Measurements from ENCODE around the gene MUC22. TPM values are rescaled to one million over a fixed set of nuclear protein-coding genes. Genes with fewer than 3 reads are reported as not detected.
"Not testable (repeated sequence)": the region's sequence is repeated elsewhere in the genome, so short reads cannot be mapped to it uniquely, and the experiment has no call there.

MUC22 gene
- polyA plus RNA-seq, 1 experiment: not detected

DNA sequence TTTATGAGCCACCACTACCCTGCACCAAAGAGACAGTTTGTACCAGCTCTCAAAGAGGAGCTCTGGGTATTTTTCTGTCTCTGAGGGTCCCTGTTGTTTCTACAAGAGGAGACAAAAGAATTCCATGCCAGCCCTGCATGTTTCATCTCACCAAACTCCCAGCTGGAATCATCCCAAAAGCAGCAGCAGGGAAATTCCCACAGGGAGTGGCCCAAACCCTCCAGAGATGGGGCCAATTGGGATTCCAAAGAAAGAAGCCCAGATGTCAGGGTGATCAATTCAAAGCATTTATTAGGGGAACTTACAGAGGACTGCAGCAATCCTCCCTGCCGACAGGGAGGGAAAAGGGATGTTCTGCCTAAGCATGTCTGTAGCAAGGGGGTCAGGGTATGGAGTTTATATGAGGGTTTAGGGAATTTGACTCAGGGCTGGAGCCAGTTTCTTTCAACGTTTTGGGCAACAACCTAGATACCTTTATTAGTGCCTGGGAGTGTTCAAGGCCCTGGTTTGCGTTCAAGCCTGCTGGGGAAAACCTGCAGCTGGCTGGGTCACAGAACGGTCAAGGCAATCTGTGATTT is 47.2 kb downstream of the MUC22 start:
- DNase-seq (ENCODE audit: low read depth): no peak
- POLR2A ChIA-PET: no interaction called here
- H3K4me3 ChIP-seq (ENCODE audit: low read depth, low read length): no peak overlapping the region

GRCh38 chr6:31058128-31058894 is 48.0 kb downstream of the MUC22 start:
- H3K4me3 ChIP-seq (ENCODE audit: low read depth, low read length): no peak overlapping the region
- ChIA-PET CTCF (interaction anchor here (1.3 to 2.2 kb wide), 4 partner anchors 11 to 29 kb away, joined by 3 to 12 read pairs (median 4); no protein-coding TSS in a partner anchor), POLR2A (no interaction called here)
- TF ChIP-seq, protein P1, sequence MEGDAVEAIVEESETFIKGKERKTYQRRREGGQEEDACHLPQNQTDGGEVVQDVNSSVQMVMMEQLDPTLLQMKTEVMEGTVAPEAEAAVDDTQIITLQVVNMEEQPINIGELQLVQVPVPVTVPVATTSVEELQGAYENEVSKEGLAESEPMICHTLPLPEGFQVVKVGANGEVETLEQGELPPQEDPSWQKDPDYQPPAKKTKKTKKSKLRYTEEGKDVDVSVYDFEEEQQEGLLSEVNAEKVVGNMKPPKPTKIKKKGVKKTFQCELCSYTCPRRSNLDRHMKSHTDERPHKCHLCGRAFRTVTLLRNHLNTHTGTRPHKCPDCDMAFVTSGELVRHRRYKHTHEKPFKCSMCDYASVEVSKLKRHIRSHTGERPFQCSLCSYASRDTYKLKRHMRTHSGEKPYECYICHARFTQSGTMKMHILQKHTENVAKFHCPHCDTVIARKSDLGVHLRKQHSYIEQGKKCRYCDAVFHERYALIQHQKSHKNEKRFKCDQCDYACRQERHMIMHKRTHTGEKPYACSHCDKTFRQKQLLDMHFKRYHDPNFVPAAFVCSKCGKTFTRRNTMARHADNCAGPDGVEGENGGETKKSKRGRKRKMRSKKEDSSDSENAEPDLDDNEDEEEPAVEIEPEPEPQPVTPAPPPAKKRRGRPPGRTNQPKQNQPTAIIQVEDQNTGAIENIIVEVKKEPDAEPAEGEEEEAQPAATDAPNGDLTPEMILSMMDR (IDR thresholded peaks at IDR 0.05; ENCODE audit: insufficient read depth, low read depth, low read length): peak; percentile 63
- no peaks in the 10 kb centered on the region for H3K36me3 ChIP-seq (ENCODE audit: control insufficient read depth, insufficient read depth, low read length)
- peaks cover 4% of the 10 kb centered on the region for H3K27me3 ChIP-seq (ENCODE audit: control insufficient read depth, insufficient read depth, low read length)
- DNase-seq (ENCODE audit: low read depth): peak; percentile 66

More for the DNA sequence above, 47.2 kb downstream of the MUC22 start:
- H3K36me3 ChIP-seq (ENCODE audit: control insufficient read depth, insufficient read depth, low read length): no peaks in the 10 kb centered on the region
- peaks cover 4% of the 10 kb centered on the region for H3K27me3 ChIP-seq (ENCODE audit: control insufficient read depth, insufficient read depth, low read length)
- CTCF ChIA-PET: interaction anchor here (0.6 to 2.2 kb wide), 8 partner anchors 9 to 1409 kb away, joined by 3 to 12 read pairs (median 4); no protein-coding TSS in a partner anchor
- TF ChIP-seq, protein P1 (IDR thresholded peaks at IDR 0.05; ENCODE audit: insufficient read depth, low read depth, low read length): no peak

GRCh38 chr6:31060145-31060544 is 49.9 kb downstream of the MUC22 start:
- ChIA-PET CTCF (interaction anchor here (0.5 to 7.7 kb wide), 10 partner anchors 8 to 528 kb away, joined by 3 to 40 read pairs (median 5); partner anchors contain the start of gene VARS2), POLR2A (no interaction called here)
- no peak overlapping the region for H3K4me3 ChIP-seq (ENCODE audit: low read depth, low read length)
- peaks cover 4% of the 10 kb centered on the region for H3K27me3 ChIP-seq (ENCODE audit: control insufficient read depth, insufficient read depth, low read length)
- no peaks in the 10 kb centered on the region for H3K36me3 ChIP-seq (ENCODE audit: control insufficient read depth, insufficient read depth, low read length)
- no peak for DNase-seq (ENCODE audit: low read depth)
- TF ChIP-seq, protein P1 (IDR thresholded peaks at IDR 0.05; ENCODE audit: insufficient read depth, low read depth, low read length): no peak

DNA sequence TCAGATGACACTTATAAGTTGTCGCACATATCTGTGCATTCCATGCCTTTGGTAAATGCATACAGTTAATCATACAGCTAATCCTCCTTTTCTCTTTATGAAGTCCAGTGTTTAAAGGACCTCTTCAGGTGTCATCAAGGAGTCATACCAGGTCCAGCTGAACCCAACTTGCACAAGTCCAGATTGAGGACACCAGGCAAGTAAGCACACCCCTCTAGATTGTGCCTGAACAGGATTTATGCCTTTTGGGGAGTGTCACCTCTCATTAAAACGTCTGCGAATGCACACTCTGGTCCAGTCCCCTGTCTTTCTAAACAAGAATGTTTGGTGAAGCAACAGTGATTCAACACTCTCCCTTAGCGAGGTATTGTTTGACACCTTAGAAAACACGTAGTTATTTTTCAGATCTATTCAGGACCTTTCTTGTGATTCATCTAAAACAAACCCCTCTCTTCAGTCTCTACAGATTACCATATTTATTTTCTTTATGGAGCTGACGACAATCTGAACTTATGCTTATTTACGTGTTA is 53.7 kb downstream of the MUC22 start:
- CTCF ChIA-PET: interaction anchor here (1.0 to 7.7 kb wide), 4 partner anchors 8 to 242 kb away, joined by 3 to 40 read pairs (median 5); partner anchors contain the start of gene VARS2
- Histone ChIP-seq H3K4me3 (ENCODE audit: low read depth, low read length) (no peak overlapping the region), H3K36me3 (ENCODE audit: control insufficient read depth, insufficient read depth, low read length) (no peaks in the 10 kb centered on the region), H3K27me3 (ENCODE audit: control insufficient read depth, insufficient read depth, low read length) (peaks cover 4% of the 10 kb centered on the region)
- POLR2A ChIA-PET: no interaction called here
- TF ChIP-seq, protein P1 (IDR thresholded peaks at IDR 0.05; ENCODE audit: insufficient read depth, low read depth, low read length): no peak
- no peak for DNase-seq (ENCODE audit: low read depth)

GRCh38 chr6:31065556-31065955 is 55.3 kb downstream of the MUC22 start:
- Histone ChIP-seq H3K27me3 (ENCODE audit: control insufficient read depth, insufficient read depth, low read length) (peaks cover 4% of the 10 kb centered on the region), H3K36me3 (ENCODE audit: control insufficient read depth, insufficient read depth, low read length) (no peaks in the 10 kb centered on the region), H3K4me3 (ENCODE audit: low read depth, low read length) (no peak overlapping the region)
- ChIA-PET POLR2A (no interaction called here), CTCF (interaction anchor here (0.9 to 7.7 kb wide), 2 partner anchors 14 to 151 kb away, joined by 3 to 40 read pairs; partner anchors contain the start of gene VARS2)
- no peak for DNase-seq (ENCODE audit: low read depth)
- TF ChIP-seq, protein P1 (IDR thresholded peaks at IDR 0.05; ENCODE audit: insufficient read depth, low read depth, low read length): no peak

- DNase-seq (ENCODE audit: low read depth); H3K27me3 ChIP-seq (ENCODE audit: control insufficient read depth, insufficient read depth, low read length); H3K36me3 ChIP-seq (ENCODE audit: control insufficient read depth, insufficient read depth, low read length); POLR2A ChIA-PET; H3K4me3 ChIP-seq (ENCODE audit: low read depth, low read length): not testable (repeated sequence)
- CTCF ChIA-PET: interaction anchor here (4.0 kb wide), 1 partner anchor 150 kb away, joined by 168 read pairs; the partner anchor contains the start of gene VARS2
Measured at GRCh38 chr6:31067028-31067427, 56.8 kb downstream of the MUC22 start.

- CTCF ChIA-PET: interaction anchor here (0.7 to 4.3 kb wide), 15 partner anchors 8 to 396 kb away, joined by 3 to 168 read pairs (median 12); partner anchors contain the start of genes DHX16, MUCL3 and VARS2
- DNase-seq (ENCODE audit: low read depth); POLR2A ChIA-PET; H3K4me3 ChIP-seq (ENCODE audit: low read depth, low read length); H3K27me3 ChIP-seq (ENCODE audit: control insufficient read depth, insufficient read depth, low read length); H3K36me3 ChIP-seq (ENCODE audit: control insufficient read depth, insufficient read depth, low read length): not testable (repeated sequence)
Measured at GRCh38 chr6:31067891-31068668, 57.8 kb downstream of the MUC22 start.

Data from BJ (cell line).